Measurements from ENCODE around the gene DIPK2A. TPM values are rescaled to one million over a fixed set of nuclear protein-coding genes. Genes with fewer than 3 reads are reported as not detected.

The DIPK2A gene
- total and polyA plus RNA-seq, 7 donors: 2.6 to 9.8 (median 4.5) TPM

DNA sequence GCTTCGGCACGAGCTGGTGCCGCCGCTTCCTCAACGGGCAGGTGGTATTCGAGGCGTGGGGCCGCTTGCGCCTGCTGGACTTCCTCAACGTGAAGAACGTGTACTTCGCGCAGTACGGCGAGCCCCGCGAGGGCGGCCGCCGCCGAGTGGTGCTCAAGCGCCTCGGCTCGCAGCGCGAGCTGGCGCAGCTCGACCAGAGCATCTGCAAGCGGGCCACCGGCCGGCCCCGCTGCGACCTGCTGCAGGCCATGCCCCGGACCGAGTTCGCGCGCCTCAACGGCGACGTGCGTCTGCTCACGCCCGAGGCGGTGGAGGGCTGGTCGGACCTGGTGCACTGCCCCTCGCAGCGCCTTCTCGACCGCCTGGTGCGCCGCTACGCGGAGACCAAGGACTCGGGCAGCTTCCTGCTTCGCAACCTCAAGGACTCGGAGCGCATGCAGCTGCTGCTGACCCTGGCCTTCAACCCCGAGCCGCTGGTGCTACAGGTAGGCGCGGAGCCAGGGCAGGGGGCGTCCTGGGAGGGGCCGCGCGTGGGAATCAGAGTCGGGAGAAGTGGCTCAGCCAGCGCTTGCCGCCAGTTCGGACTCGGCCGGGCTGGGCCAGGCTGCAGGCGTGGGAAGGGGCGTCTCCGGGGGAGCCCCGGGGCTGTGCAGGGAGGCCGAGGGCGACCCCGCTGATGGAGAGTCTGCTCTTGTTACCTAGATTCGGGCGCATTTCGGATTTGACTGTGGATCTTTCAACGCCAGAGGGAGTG lies 1.1 kb downstream of the DIPK2A start:
- WGBS, 3 donors: 0% methylated on average over 64 to 83 of the region's 83 CpGs
- Histone ChIP-seq H3K9me3 (no peaks in the 10 kb centered on the region), H3K4me3 (peak overlapping the region; percentile 77), H3K27me3 (ENCODE audit: insufficient read depth in 3 of 3, low read length in 2 of 3) (no peaks in the 10 kb centered on the region), H3K27ac (peak overlapping the region; percentile 92), H3K36me3 (ENCODE audit: insufficient read depth in 1 of 2, low read depth in 1 of 2) (no peaks in the 10 kb centered on the region), H3K4me1 (peaks cover 30% of the 10 kb centered on the region)
- TF ChIP-seq CTCF (IDR thresholded peaks at IDR 0.05): peak; percentile 39
- peak; percentile 45 to 57 (median 54) for ATAC-seq
- DNase-seq: peak; percentile 74 to 84
- intact Hi-C loops (cut with DNase I): loop anchor here in 1 of 2 donors (5.0 kb wide), 1 partner anchor 800 kb away; no protein-coding TSS in a partner anchor

- intact Hi-C loops (cut with DNase I): loop anchor here in 1 of 2 donors (5.0 kb wide), 1 partner anchor 799 kb away; no protein-coding TSS in a partner anchor
- Histone ChIP-seq H3K27ac (peak overlapping the region; percentile 92), H3K27me3 (ENCODE audit: insufficient read depth in 3 of 3, low read length in 2 of 3) (no peaks in the 10 kb centered on the region), H3K9me3 (no peaks in the 10 kb centered on the region), H3K36me3 (ENCODE audit: insufficient read depth in 1 of 2, low read depth in 1 of 2) (no peaks in the 10 kb centered on the region), H3K4me3 (peak overlapping the region; percentile 77), H3K4me1 (peaks cover 35% of the 10 kb centered on the region)
- 1% methylated on average over 28 of the region's 28 CpGs for WGBS, 3 donors
- DNase-seq: no peak
- TF ChIP-seq CTCF (IDR thresholded peaks at IDR 0.05): no peak
- peak in 2 of 4 donors; percentile 11 to 28 for ATAC-seq
These were observed 1.8 kb downstream of the DIPK2A start for GRCh38 chr3:143973259-143974021.

GRCh38 chr3:143974271-143975238 lies 2.9 kb downstream of the DIPK2A start:
- 35 to 46% (median 35%) methylated on average over 6 of the region's 6 CpGs for WGBS, 3 donors
- no peak for ATAC-seq

More at GRCh38 chr3:143974271-143975238, 2.9 kb downstream of the DIPK2A start:
- peak overlapping the region; percentile 92 for H3K27ac ChIP-seq
- H3K36me3 ChIP-seq (ENCODE audit: insufficient read depth in 1 of 2, low read depth in 1 of 2): no peaks in the 10 kb centered on the region
- H3K9me3 ChIP-seq: no peaks in the 10 kb centered on the region
- H3K4me3 ChIP-seq: peak overlapping the region; percentile 77
- no peaks in the 10 kb centered on the region for H3K27me3 ChIP-seq (ENCODE audit: insufficient read depth in 3 of 3, low read length in 2 of 3)
- TF ChIP-seq CTCF (IDR thresholded peaks at IDR 0.05): no peak
- no peak for DNase-seq
- H3K4me1 ChIP-seq: peaks cover 42% of the 10 kb centered on the region
- intact Hi-C loops (cut with DNase I): loop anchor here in 1 of 2 donors (5.0 kb wide), 1 partner anchor 798 kb away; no protein-coding TSS in a partner anchor

All from psoas muscle (tissue), 8 donors.